ENCODE measurements around the gene TNFSF9. TPM values are rescaled to one million over a fixed set of nuclear protein-coding genes. Genes with fewer than 3 reads are reported as not detected.

Gene TNFSF9
- total RNA-seq, 1 donor from 2014 or later, result 6.9 TPM

DNA sequence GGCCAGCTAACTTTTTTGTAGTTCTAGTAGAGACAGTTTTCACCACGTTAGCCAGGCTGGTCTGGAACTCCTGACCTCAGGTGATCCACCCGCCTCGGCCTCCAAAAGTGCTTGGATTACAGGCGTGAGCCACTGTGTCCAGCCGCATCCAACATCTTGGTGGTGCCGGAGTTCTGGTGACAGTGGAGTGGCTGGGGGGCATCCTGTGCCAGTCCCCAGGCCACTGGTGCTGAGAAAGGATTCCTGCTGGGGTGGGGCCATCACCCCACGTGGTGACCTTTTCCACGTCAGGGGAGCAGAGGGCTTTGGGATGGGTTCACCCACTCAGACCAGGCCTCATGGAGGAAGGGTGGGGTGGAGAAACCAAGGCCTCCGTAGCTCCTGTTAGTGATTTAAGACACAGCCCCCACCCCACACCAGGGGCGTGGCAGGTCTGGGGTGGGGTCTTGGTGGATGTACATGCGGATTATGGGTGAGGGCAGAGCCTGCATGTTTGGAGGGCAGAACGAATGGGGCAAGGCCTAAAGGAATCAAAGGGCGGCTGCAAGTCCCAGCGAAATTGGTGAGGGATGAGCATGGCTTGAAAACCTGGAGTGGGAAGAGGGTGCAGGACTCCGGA lies 15.8 kb upstream of the TNFSF9 start:
- Mint-ChIP-seq H3K27ac (no peak overlapping the region), H3K4me3 (ENCODE audit: low read depth) (peak overlapping the region; percentile 49), H3K4me1 (ENCODE audit: low read depth) (peaks cover 31% of the 10 kb centered on the region), H3K9me3 (no peaks in the 10 kb centered on the region), H3K27me3 (ENCODE audit: low read depth) (no peaks in the 10 kb centered on the region), H3K36me3 (ENCODE audit: low read depth) (no peaks in the 10 kb centered on the region)
- no peak for DNase-seq (ENCODE audit: low spot score)
- intact Hi-C loops (cut with micrococcal nuclease), result loop anchor here (5.0 kb wide), 3 partner anchors 42 to 252 kb away; partner anchors contain the start of gene SH2D3A

GRCh38 chr19:6516018-6516658 lies 14.7 kb upstream of the TNFSF9 start:
- peak overlapping the region; percentile 94 for H3K4me3 Mint-ChIP-seq (ENCODE audit: low read depth)
- H3K27ac Mint-ChIP-seq, result peak overlapping the region; percentile 89
- H3K4me1 Mint-ChIP-seq (ENCODE audit: low read depth), result peaks cover 33% of the 10 kb centered on the region
- no peaks in the 10 kb centered on the region for H3K9me3 Mint-ChIP-seq
- peak; percentile 76 for DNase-seq (ENCODE audit: low spot score)
- no peaks in the 10 kb centered on the region for H3K27me3 Mint-ChIP-seq (ENCODE audit: low read depth)
- intact Hi-C loops (cut with micrococcal nuclease), result loop anchor here (1.0 to 5.0 kb wide), 8 partner anchors 15 to 251 kb away; partner anchors contain the start of genes CD70, SH2D3A and TNFSF9
- no peaks in the 10 kb centered on the region for H3K36me3 Mint-ChIP-seq (ENCODE audit: low read depth)

- Mint-ChIP-seq H3K27me3 (ENCODE audit: low read depth) (no peaks in the 10 kb centered on the region), H3K4me3 (ENCODE audit: low read depth) (peak overlapping the region; percentile 94), H3K36me3 (ENCODE audit: low read depth) (no peaks in the 10 kb centered on the region), H3K9me3 (no peaks in the 10 kb centered on the region), H3K4me1 (ENCODE audit: low read depth) (peaks cover 31% of the 10 kb centered on the region), H3K27ac (peak overlapping the region; percentile 94)
- DNase-seq (ENCODE audit: low spot score), result peak; percentile 85
- intact Hi-C loops (cut with micrococcal nuclease), result loop anchor here (1.0 to 5.0 kb wide), 10 partner anchors 14 to 347 kb away; partner anchors contain the start of genes CD70, SH2D3A and TNFSF9
These were observed 14.1 kb upstream of the TNFSF9 start for GRCh38 chr19:6516659-6517291.

DNA sequence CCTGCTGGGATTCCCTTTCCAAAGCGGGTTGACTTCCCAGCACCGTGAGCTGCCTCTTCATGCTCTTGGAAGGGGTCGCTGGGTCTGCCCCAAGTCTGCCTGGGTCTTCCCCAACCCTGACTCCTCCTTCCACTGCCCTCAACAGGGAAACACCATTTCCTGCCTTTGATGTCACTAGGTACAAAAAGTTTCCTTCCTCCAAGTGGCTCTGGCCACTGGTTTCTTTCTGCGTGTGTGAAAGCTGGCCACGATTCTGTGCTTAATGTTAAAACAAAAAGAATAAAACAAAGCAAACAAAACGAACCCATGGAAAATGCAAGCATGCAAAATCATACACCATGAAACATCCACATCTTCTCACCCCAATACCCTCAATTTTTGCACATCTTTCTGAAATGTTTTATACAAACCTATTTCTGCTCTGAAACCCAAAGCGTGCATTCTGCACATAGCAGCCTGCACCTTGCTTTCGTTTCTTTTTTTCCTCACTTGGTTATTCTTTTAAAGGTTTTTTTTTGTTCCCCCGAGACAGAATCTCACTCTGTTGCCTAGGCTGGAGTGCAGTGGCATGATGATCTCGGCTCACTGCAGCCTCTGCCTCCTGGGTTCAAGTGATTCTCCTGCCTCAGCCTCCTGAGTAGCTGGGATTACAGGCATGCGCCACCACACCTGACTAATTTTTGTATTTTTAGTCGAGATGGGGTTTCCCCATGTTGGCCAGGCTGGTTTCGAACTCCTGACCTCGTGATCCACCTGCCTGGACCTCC lies 12.5 kb upstream of the TNFSF9 start:
- peak; percentile 44 for DNase-seq (ENCODE audit: low spot score)
- Mint-ChIP-seq H3K9me3 (no peaks in the 10 kb centered on the region), H3K4me1 (ENCODE audit: low read depth) (peaks cover 35% of the 10 kb centered on the region), H3K36me3 (ENCODE audit: low read depth) (no peaks in the 10 kb centered on the region), H3K27ac (peak overlapping the region; percentile 88), H3K27me3 (ENCODE audit: low read depth) (no peaks in the 10 kb centered on the region), H3K4me3 (ENCODE audit: low read depth) (peak overlapping the region; percentile 66)
- intact Hi-C loops (cut with micrococcal nuclease), result loop anchor here (1.0 to 5.0 kb wide), 4 partner anchors 39 to 249 kb away; partner anchors contain the start of gene SH2D3A

DNA sequence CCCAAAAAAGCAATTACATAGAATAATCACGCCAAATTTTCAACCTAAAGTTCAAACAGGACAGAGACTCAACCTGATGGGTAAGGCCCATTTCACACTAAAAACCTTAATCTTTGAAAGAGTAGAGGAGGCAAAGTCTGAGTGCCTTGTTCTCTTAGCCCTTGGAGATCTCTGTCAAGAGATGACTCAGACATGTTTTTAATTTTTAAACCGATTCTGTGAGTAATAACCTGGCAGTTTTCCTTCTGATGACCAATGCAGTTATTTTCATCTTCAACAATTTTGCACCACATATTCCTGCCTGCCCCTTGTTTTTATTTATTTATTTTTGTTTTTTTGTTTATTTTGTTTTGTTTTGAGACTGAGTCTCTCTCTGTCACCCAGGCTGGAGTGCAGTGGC lies 11.5 kb upstream of the TNFSF9 start:
- Mint-ChIP-seq H3K4me3 (ENCODE audit: low read depth) (peak overlapping the region; percentile 59), H3K36me3 (ENCODE audit: low read depth) (no peaks in the 10 kb centered on the region), H3K27ac (peak overlapping the region; percentile 88), H3K9me3 (no peaks in the 10 kb centered on the region), H3K4me1 (ENCODE audit: low read depth) (peaks cover 35% of the 10 kb centered on the region), H3K27me3 (ENCODE audit: low read depth) (no peaks in the 10 kb centered on the region)
- no peak for DNase-seq (ENCODE audit: low spot score)
- intact Hi-C loops (cut with micrococcal nuclease), result loop anchor here (5.0 kb wide), 3 partner anchors 38 to 248 kb away; partner anchors contain the start of gene SH2D3A

DNA sequence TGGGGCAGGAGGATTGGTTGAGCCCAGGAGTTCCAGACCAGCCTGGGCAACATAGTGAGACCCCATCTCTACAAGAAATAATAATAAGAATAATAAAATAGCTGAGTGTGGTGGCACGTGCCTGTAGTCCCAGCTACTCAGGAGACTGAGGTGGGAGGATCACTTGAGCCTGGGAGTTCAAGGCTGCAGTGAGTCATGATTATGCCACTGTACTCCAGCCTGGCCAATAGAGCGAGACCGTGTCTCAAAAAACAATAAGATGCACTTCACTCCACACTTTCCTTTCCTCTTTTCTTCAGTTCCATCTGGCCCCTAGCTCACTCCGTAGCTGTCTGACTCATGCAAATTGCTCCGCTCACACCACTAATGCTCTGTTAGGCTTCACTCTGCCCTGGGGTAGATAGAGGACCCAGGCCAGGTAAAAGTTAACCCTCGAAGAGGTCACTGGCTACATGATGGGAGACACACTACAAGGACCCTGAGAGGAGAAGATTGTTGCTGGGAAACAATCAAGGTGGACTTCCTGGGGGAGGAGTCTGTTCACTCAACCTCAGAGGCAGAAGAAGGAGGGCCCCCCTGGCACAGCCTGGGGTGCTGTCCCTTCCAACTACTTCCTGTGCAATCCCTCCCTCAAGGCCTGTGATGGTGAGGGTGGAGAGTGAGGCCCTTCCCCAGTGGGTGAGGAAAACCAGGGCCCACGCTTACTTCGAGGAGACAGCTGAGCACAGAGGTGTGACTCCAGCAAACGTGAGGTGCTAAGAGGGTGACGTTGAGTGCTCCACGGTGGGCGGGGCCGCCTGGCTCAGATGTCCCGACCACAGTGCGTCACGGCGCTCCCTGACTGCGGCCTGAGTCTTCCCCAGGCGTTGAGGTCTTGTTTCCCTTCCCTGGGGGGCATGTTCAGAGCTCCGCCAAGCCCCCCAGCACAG lies 8.8 kb upstream of the TNFSF9 start:
- intact Hi-C loops (cut with micrococcal nuclease), result no loop called here
- Mint-ChIP-seq H3K27me3 (ENCODE audit: low read depth) (no peaks in the 10 kb centered on the region), H3K36me3 (ENCODE audit: low read depth) (no peaks in the 10 kb centered on the region), H3K4me3 (ENCODE audit: low read depth) (no peak overlapping the region), H3K4me1 (ENCODE audit: low read depth) (peaks cover 28% of the 10 kb centered on the region), H3K9me3 (no peaks in the 10 kb centered on the region), H3K27ac (peak overlapping the region; percentile 6)
- no peak for DNase-seq (ENCODE audit: low spot score)

GRCh38 chr19:6522712-6523111 lies 8.1 kb upstream of the TNFSF9 start:
- Mint-ChIP-seq H3K9me3 (no peaks in the 10 kb centered on the region), H3K4me3 (ENCODE audit: low read depth) (no peak overlapping the region), H3K27me3 (ENCODE audit: low read depth) (peaks cover 1% of the 10 kb centered on the region), H3K4me1 (ENCODE audit: low read depth) (peaks cover 23% of the 10 kb centered on the region), H3K27ac (no peak overlapping the region), H3K36me3 (ENCODE audit: low read depth) (no peaks in the 10 kb centered on the region)
- DNase-seq (ENCODE audit: low spot score), result no peak
- intact Hi-C loops (cut with micrococcal nuclease), result no loop called here

DNA sequence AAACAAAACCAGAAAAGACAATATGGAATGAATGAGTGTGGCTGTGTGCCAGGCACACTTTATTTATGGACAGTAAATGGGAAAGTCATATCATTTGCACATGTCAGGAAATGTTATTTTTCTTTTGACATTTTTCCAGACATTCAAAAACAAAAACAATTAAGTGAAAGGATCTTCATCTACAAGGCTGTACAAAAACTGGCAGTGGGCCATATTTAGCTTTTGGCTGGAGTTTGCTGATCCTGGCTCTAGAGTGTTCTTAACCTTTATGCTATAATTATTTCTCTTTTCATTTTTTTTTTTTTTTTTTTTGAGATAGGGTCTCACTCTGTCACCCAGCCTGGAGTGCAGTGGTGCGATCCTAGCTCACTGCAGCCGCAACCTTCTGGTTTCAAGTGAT lies 6.5 kb upstream of the TNFSF9 start:
- peaks cover 5% of the 10 kb centered on the region for H3K27me3 Mint-ChIP-seq (ENCODE audit: low read depth)
- H3K4me3 Mint-ChIP-seq (ENCODE audit: low read depth), result no peak overlapping the region
- no peak for DNase-seq (ENCODE audit: low spot score)
- no peaks in the 10 kb centered on the region for H3K36me3 Mint-ChIP-seq (ENCODE audit: low read depth)
- intact Hi-C loops (cut with micrococcal nuclease), result no loop called here
- no peak overlapping the region for H3K27ac Mint-ChIP-seq
- H3K4me1 Mint-ChIP-seq (ENCODE audit: low read depth), result peaks cover 11% of the 10 kb centered on the region
- no peaks in the 10 kb centered on the region for H3K9me3 Mint-ChIP-seq

DNA sequence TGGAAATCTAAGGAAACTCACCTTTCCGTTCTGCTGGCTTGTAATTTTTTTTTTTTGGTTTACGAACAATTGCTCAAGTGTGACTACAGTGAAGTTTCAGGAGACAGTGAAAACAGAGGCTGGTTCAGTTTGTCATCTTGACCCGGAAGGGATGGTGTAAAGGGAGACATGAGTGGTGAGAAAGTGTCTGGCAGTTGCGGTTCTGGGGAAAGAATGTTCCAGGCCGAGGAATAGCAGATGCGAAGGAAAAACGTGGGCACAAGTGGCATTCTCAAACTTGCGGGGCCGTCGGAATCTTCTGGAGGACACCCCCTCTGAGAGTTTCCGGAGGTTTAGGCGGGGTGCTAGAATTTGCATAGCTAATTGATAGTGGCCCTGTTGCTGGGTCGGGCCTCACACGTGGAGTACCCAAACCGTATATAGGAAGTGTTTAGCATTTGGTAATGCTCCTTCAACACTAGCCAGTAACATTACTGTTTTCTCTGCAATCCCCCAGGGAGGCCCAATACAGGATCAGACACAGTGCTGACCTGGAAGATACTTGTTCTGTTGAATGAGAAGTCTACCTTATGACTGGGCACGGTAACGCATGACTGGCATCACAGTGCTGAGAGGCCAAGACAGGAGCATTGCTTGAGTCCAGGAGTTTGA lies 2.8 kb upstream of the TNFSF9 start:
- H3K4me1 Mint-ChIP-seq (ENCODE audit: low read depth), result peaks cover 23% of the 10 kb centered on the region
- no peaks in the 10 kb centered on the region for H3K9me3 Mint-ChIP-seq
- H3K36me3 Mint-ChIP-seq (ENCODE audit: low read depth), result no peaks in the 10 kb centered on the region
- H3K27ac Mint-ChIP-seq, result no peak overlapping the region
- intact Hi-C loops (cut with micrococcal nuclease), result no loop called here
- no peak overlapping the region for H3K4me3 Mint-ChIP-seq (ENCODE audit: low read depth)
- peaks cover 27% of the 10 kb centered on the region for H3K27me3 Mint-ChIP-seq (ENCODE audit: low read depth)
- no peak for DNase-seq (ENCODE audit: low spot score)

GRCh38 chr19:6528544-6529121 lies 2.2 kb upstream of the TNFSF9 start:
- intact Hi-C loops (cut with micrococcal nuclease), result no loop called here
- Mint-ChIP-seq H3K4me3 (ENCODE audit: low read depth) (no peak overlapping the region), H3K36me3 (ENCODE audit: low read depth) (no peaks in the 10 kb centered on the region), H3K9me3 (no peaks in the 10 kb centered on the region), H3K27ac (no peak overlapping the region), H3K27me3 (ENCODE audit: low read depth) (peaks cover 27% of the 10 kb centered on the region), H3K4me1 (ENCODE audit: low read depth) (peaks cover 23% of the 10 kb centered on the region)
- no peak for DNase-seq (ENCODE audit: low spot score)

GRCh38 chr19:6529351-6529750 lies 1.5 kb upstream of the TNFSF9 start:
- no peaks in the 10 kb centered on the region for H3K9me3 Mint-ChIP-seq
- peak overlapping the region; percentile 85 for H3K4me3 Mint-ChIP-seq (ENCODE audit: low read depth)
- peaks cover 23% of the 10 kb centered on the region for H3K4me1 Mint-ChIP-seq (ENCODE audit: low read depth)
- H3K27ac Mint-ChIP-seq, result no peak overlapping the region
- no peaks in the 10 kb centered on the region for H3K36me3 Mint-ChIP-seq (ENCODE audit: low read depth)
- peaks cover 27% of the 10 kb centered on the region for H3K27me3 Mint-ChIP-seq (ENCODE audit: low read depth)
- no peak for DNase-seq (ENCODE audit: low spot score)
- intact Hi-C loops (cut with micrococcal nuclease), result no loop called here

Measured in activated T-helper 2 cell treated with anti-CD3 and anti-CD28 coated beads, Interferon-gamma antibody, Interleukin-2, Interleukin-4, amounts not matched to agents 10 μg/mL and 5 μg/mL and 100 μg/mL, durations not matched to agents 14 hours and 24 hours and 36 hours (primary cell).